Measurements from ENCODE around the gene CWC22. TPM values are rescaled to one million over a fixed set of nuclear protein-coding genes. Genes with fewer than 3 reads are reported as not detected.

The CWC22 gene
- total RNA-seq, 6 experiments from 2014 or later = 5.2 to 7.8 (median 7.2) TPM

- Histone ChIP-seq H3K4me3 (no peak overlapping the region), H3K36me3 (no peaks in the 10 kb centered on the region), H3K9me3 (no peaks in the 10 kb centered on the region), H3K27me3 (no peaks in the 10 kb centered on the region), H3K27ac (no peak overlapping the region), H3K4me1 (no peaks in the 10 kb centered on the region)
- intact Hi-C loops (cut with DNase I) = no loop called here
- WGBS (ENCODE audit: insufficient coverage, low coverage, low lambda C conversion rate, missing lambda C conversion rate) = 75% methylated on average over 1 of the region's 1 CpG
- DNase-seq (no peak), ATAC-seq (no peak)
- no peak for TF ChIP-seq POLR2A (IDR thresholded peaks at IDR 0.05)
- TF ChIP-seq, protein P1, sequence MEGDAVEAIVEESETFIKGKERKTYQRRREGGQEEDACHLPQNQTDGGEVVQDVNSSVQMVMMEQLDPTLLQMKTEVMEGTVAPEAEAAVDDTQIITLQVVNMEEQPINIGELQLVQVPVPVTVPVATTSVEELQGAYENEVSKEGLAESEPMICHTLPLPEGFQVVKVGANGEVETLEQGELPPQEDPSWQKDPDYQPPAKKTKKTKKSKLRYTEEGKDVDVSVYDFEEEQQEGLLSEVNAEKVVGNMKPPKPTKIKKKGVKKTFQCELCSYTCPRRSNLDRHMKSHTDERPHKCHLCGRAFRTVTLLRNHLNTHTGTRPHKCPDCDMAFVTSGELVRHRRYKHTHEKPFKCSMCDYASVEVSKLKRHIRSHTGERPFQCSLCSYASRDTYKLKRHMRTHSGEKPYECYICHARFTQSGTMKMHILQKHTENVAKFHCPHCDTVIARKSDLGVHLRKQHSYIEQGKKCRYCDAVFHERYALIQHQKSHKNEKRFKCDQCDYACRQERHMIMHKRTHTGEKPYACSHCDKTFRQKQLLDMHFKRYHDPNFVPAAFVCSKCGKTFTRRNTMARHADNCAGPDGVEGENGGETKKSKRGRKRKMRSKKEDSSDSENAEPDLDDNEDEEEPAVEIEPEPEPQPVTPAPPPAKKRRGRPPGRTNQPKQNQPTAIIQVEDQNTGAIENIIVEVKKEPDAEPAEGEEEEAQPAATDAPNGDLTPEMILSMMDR (IDR thresholded peaks at IDR 0.05) = no peak
Observed at GRCh38 chr2:179927041-179927440, 80.1 kb downstream of the CWC22 start.

GRCh38 chr2:179925713-179926112, 81.4 kb downstream of the CWC22 start:
- ATAC-seq (no peak), DNase-seq (no peak)
- no peaks in the 10 kb centered on the region for H3K27me3 ChIP-seq
- intact Hi-C loops (cut with DNase I) = no loop called here
- no peak overlapping the region for H3K27ac ChIP-seq
- TF ChIP-seq, protein P1 (IDR thresholded peaks at IDR 0.05) = no peak
- TF ChIP-seq POLR2A (IDR thresholded peaks at IDR 0.05) = no peak
- no peaks in the 10 kb centered on the region for H3K36me3 ChIP-seq
- H3K4me1 ChIP-seq = no peaks in the 10 kb centered on the region
- no peak overlapping the region for H3K4me3 ChIP-seq
- WGBS (ENCODE audit: insufficient coverage, low coverage, low lambda C conversion rate, missing lambda C conversion rate) = 89% methylated on average over 2 of the region's 2 CpGs
- H3K9me3 ChIP-seq = no peaks in the 10 kb centered on the region

DNA sequence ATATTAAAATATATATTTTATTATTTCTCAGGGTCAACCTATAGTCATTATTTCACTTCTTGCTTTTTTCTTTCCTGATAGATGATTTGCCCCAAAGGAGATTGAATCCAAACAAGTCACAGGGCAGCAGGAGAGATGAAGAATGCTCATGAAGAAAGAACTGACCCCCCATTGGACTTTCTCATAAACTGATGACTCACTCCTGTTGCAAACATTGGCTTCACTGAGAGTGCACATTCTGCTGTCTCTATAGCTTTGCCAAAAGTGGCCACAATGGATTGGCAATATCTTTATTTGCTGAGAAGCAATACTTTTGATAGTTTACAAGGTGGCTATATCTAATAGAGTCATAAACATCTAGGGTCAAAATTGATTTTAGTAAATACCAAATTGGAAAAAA, 89.8 kb downstream of the CWC22 start:
- Histone ChIP-seq H3K4me1 (peaks cover 0 to 6% (median 0%) of the 10 kb centered on the region in 4 donors), H3K4me3 (no peak overlapping the region), H3K27me3 (no peaks in the 10 kb centered on the region), H3K9me3 (no peaks in the 10 kb centered on the region), H3K36me3 (no peaks in the 10 kb centered on the region), H3K27ac (no peak overlapping the region)
- no peak for TF ChIP-seq POLR2A (IDR thresholded peaks at IDR 0.05)
- TF ChIP-seq, protein P1 (IDR thresholded peaks at IDR 0.05) = no peak
- DNase-seq = no peak
- intact Hi-C loops (cut with DNase I) = no loop called here
- peak; percentile 70 to 98 (median 94) for ATAC-seq

GRCh38 chr2:179915395-179915992, 91.6 kb downstream of the CWC22 start:
- no peak for ATAC-seq
- H3K9me3 ChIP-seq = no peaks in the 10 kb centered on the region
- DNase-seq = no peak
- H3K27me3 ChIP-seq = no peaks in the 10 kb centered on the region
- 92% methylated on average over 1 of the region's 1 CpG for whole genome bisulfite sequencing (ENCODE audit: insufficient coverage, low coverage, low lambda C conversion rate, missing lambda C conversion rate)
- no peaks in the 10 kb centered on the region for H3K36me3 ChIP-seq
- intact Hi-C loops (cut with DNase I) = no loop called here
- TF ChIP-seq, protein P1 (IDR thresholded peaks at IDR 0.05) = no peak
- TF ChIP-seq POLR2A (IDR thresholded peaks at IDR 0.05) = no peak
- H3K4me3 ChIP-seq = no peak overlapping the region
- no peak overlapping the region for H3K27ac ChIP-seq
- H3K4me1 ChIP-seq = peaks cover 0 to 23% (median 7%) of the 10 kb centered on the region in 4 donors

DNA sequence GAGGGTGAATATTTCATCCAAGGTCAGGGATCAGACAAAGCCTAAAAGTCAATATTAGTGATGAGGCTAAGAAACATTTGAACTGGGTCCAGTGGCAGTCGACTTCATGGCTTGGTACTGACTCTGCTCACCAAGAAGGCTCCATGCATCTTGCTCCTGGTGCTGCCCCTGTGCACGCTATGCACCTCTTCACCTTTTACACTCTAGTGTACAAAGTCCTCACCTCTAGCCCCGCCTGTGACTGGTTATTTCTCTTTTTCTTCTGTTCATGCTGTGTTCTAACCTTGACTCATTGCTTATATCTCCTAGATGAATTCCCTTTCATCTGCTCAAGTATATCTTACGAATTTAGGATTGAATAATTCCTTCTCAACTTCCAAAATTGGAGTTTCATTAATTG, 93.3 kb downstream of the CWC22 start:
- Histone ChIP-seq H3K27me3 (no peaks in the 10 kb centered on the region), H3K4me1 (peaks cover 0 to 37% (median 14%) of the 10 kb centered on the region in 4 donors), H3K4me3 (no peak overlapping the region), H3K36me3 (no peaks in the 10 kb centered on the region), H3K9me3 (no peaks in the 10 kb centered on the region), H3K27ac (no peak overlapping the region)
- intact Hi-C loops (cut with DNase I) = no loop called here
- 52% methylated on average over 4 of the region's 4 CpGs for WGBS (ENCODE audit: insufficient coverage, low coverage, low lambda C conversion rate, missing lambda C conversion rate)
- no peak for TF ChIP-seq POLR2A (IDR thresholded peaks at IDR 0.05)
- TF ChIP-seq, protein P1 (IDR thresholded peaks at IDR 0.05) = no peak
- ATAC-seq (peak in 1 of 4 donors; percentile 12), DNase-seq (no peak)
